ENCODE measurements around the gene RCOR1. TPM values are rescaled to one million over a fixed set of nuclear protein-coding genes. Genes with fewer than 3 reads are reported as not detected.
A peak's percentile ranks its signal among the peaks of the same experiment; 100 is the strongest.

Gene RCOR1
- total RNA-seq, 1 experiment from 2014 or later, result 102 TPM

- TF ChIP-seq, protein P1, sequence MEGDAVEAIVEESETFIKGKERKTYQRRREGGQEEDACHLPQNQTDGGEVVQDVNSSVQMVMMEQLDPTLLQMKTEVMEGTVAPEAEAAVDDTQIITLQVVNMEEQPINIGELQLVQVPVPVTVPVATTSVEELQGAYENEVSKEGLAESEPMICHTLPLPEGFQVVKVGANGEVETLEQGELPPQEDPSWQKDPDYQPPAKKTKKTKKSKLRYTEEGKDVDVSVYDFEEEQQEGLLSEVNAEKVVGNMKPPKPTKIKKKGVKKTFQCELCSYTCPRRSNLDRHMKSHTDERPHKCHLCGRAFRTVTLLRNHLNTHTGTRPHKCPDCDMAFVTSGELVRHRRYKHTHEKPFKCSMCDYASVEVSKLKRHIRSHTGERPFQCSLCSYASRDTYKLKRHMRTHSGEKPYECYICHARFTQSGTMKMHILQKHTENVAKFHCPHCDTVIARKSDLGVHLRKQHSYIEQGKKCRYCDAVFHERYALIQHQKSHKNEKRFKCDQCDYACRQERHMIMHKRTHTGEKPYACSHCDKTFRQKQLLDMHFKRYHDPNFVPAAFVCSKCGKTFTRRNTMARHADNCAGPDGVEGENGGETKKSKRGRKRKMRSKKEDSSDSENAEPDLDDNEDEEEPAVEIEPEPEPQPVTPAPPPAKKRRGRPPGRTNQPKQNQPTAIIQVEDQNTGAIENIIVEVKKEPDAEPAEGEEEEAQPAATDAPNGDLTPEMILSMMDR (conservative IDR thresholded peaks at IDR 0.05; ENCODE audit: low read depth, low read length), result no peak
- no peak for TF ChIP-seq EZH2 (IDR thresholded peaks at IDR 0.05; ENCODE audit: borderline replicate concordance, low read depth, low read length, poor library complexity, severe bottlenecking)
- ChIA-PET POLR2A (ENCODE audit: low non-redundant PET) (no interaction called here), CTCF (no interaction called here)
- Histone ChIP-seq H3K27ac (ENCODE audit: low read depth, low read length, poor library complexity, severe bottlenecking) (no peak overlapping the region), H3K9me3 (ENCODE audit: low read depth, low read length, poor library complexity, severe bottlenecking) (no peaks in the 10 kb centered on the region), H3K4me3 (ENCODE audit: low read depth, low read length, poor library complexity, severe bottlenecking) (no peak overlapping the region), H3K27me3 (replicated peaks; ENCODE audit: insufficient read depth, low read depth, low read length, poor library complexity) (no peaks in the 10 kb centered on the region), H3K36me3 (ENCODE audit: insufficient read depth, low read length, poor library complexity, severe bottlenecking) (no peaks in the 10 kb centered on the region), H3K4me1 (ENCODE audit: insufficient read depth, low read length, poor library complexity, severe bottlenecking) (peaks cover 25% of the 10 kb centered on the region)
- DNase-seq (ENCODE audit: low spot score), result no peak
- intact Hi-C loops (cut with micrococcal nuclease; ENCODE audit: unreplicated experiment), result no loop called here
- no TSS peak for BruUV-seq (replicated peaks)
Observed at GRCh38 chr14:102551995-102552705, 40.3 kb upstream of the RCOR1 start.

DNA sequence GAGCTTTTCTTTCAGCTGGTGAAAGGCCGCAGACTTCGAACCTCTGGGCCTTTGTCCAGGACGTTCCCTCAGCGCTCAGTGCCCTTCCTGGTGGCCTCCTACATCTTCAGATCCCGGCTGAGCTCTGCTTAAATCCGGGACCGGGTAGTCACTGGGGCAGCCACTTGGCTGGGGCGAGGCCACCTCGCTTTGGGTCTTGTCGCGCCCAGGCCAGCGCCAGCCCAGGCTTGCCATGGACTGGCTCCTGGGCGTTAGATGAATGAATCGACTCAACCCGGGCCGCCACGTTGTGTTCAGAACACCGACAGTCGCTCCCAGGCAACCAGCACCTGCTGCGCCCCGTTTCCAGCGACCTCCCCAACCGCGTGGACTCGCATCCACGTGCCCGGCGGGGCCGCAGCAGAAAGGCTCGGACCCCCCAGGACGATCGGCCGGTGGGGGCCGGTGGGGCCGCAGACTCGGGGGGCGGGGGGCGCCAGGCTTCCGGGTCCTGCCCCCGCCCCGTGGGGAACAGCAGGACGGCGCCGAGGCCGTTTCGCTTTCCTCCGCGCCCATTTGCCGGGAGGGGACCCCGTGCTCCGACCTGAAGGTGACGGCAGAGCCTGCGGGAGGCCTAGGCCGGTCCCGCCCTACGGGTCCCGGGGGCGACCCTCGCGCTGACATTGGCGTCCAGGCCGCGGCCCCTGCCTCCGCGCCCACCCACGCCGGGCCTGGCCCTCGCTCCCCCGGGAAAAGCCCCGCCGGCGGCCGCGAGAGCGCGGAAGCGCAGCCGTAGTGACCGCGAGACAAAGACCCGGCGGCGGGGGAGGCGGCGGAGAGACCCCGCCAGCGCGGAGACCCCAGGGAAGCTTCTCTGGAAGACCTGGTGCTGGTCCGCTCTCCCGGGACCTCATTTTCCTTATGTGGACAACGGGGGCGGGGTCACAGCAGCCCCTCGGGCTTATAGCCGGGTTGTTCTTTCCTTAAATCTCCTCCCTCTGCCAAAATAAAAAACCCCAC lies 37.3 kb upstream of the RCOR1 start:
- no TSS peak for BruUV-seq (replicated peaks)
- Histone ChIP-seq H3K27ac (ENCODE audit: low read depth, low read length, poor library complexity, severe bottlenecking) (peak overlapping the region; percentile 92), H3K36me3 (ENCODE audit: insufficient read depth, low read length, poor library complexity, severe bottlenecking) (no peaks in the 10 kb centered on the region), H3K4me3 (ENCODE audit: low read depth, low read length, poor library complexity, severe bottlenecking) (peak overlapping the region; percentile 62), H3K27me3 (replicated peaks; ENCODE audit: insufficient read depth, low read depth, low read length, poor library complexity) (no peaks in the 10 kb centered on the region), H3K4me1 (ENCODE audit: insufficient read depth, low read length, poor library complexity, severe bottlenecking) (peaks cover 11% of the 10 kb centered on the region), H3K9me3 (ENCODE audit: low read depth, low read length, poor library complexity, severe bottlenecking) (no peaks in the 10 kb centered on the region)
- intact Hi-C loops (cut with micrococcal nuclease; ENCODE audit: unreplicated experiment), result no loop called here
- ChIA-PET CTCF (no interaction called here), POLR2A (ENCODE audit: low non-redundant PET) (no interaction called here)
- DNase-seq (ENCODE audit: low spot score), result peak; percentile 81
- TF ChIP-seq EZH2 (IDR thresholded peaks at IDR 0.05; ENCODE audit: borderline replicate concordance, low read depth, low read length, poor library complexity, severe bottlenecking), result no peak
- TF ChIP-seq, protein P1 (conservative IDR thresholded peaks at IDR 0.05; ENCODE audit: low read depth, low read length), result no peak

DNA sequence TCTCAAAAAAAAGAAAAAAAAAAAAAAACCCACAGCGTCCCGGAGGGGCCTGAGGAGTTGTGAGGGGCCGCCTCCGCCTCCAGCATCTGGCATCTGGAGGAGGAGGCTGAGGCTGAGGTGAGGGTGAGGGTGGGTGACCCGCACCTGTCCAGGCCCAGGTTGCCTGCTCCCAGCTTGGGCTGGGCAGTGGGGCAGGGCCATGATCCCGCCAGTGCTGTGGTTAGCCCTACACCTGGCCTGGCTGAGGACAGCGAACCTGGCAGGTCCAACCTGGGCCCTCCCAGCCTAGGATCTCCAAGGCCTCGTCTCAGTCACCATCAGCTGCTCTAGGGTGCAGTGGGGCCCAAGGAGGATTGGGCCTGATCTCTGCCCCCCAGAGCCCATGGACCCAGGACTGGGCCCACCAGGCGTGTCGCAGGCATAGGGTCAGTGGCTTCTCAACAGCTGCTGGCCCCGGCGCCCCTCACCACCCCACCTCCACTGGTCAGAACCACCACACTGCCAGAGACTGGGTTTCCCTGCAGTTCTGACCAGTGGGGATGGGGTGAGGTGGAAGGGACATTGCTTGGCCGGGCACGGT lies 36.3 kb upstream of the RCOR1 start:
- POLR2A ChIA-PET (ENCODE audit: low non-redundant PET), result no interaction called here
- DNase-seq (ENCODE audit: low spot score), result no peak
- Histone ChIP-seq H3K36me3 (ENCODE audit: insufficient read depth, low read length, poor library complexity, severe bottlenecking) (no peaks in the 10 kb centered on the region), H3K4me1 (ENCODE audit: insufficient read depth, low read length, poor library complexity, severe bottlenecking) (peaks cover 11% of the 10 kb centered on the region), H3K27ac (ENCODE audit: low read depth, low read length, poor library complexity, severe bottlenecking) (no peak overlapping the region), H3K4me3 (ENCODE audit: low read depth, low read length, poor library complexity, severe bottlenecking) (no peak overlapping the region), H3K9me3 (ENCODE audit: low read depth, low read length, poor library complexity, severe bottlenecking) (no peaks in the 10 kb centered on the region), H3K27me3 (replicated peaks; ENCODE audit: insufficient read depth, low read depth, low read length, poor library complexity) (no peaks in the 10 kb centered on the region)
- intact Hi-C loops (cut with micrococcal nuclease; ENCODE audit: unreplicated experiment), result no loop called here
- no peak for TF ChIP-seq EZH2 (IDR thresholded peaks at IDR 0.05; ENCODE audit: borderline replicate concordance, low read depth, low read length, poor library complexity, severe bottlenecking)
- TF ChIP-seq, protein P1 (conservative IDR thresholded peaks at IDR 0.05; ENCODE audit: low read depth, low read length), result no peak
- CTCF ChIA-PET, result no interaction called here
- BruUV-seq (replicated peaks), result no TSS peak
